Right lobe of liver (tissue), 6 donors: Measurements from ENCODE around the gene KIF20B. TPM values are rescaled to one million over a fixed set of nuclear protein-coding genes. Genes with fewer than 3 reads are reported as not detected.

Source experiments
- ATAC-seq, 4 donors: fragments of 200-7000 bp; cut with Tn5 transposase; one replicate each; pipeline ENCODE4 v1.9.1; 2020; ENCODE audit warnings: mild to moderate bottlenecking in 4 of 4, moderate library complexity in 4 of 4
- DNase-seq, 3 donors: peaks; one replicate each; pipeline ENCODE4 v3.0.0-alpha.2; 2020
- H3K27ac ChIP-seq, 3 donors: fragments of 200-600 bp; one replicate each; pipeline ENCODE4 v1.8.0; 2022
- H3K27me3 ChIP-seq, 2 donors: fragments of 200-600 bp; one replicate each; pipeline ENCODE4 v1.8.0; 2022
- H3K36me3 ChIP-seq, 4 donors: fragments of 200-600 bp; sonication (generic) in 1 of 4; one replicate each; pipeline versions ENCODE4 v1.5.1 to v1.8.0; 2017 to 2022; ENCODE audit warnings: control low read depth in 1 of 4
- H3K4me1 ChIP-seq, 4 donors: fragments of 200-600 bp; sonication (generic) in 1 of 4; one replicate each; pipeline versions ENCODE4 v1.5.1 to v1.8.0; 2017 to 2022; ENCODE audit warnings: control low read depth in 1 of 4
- H3K4me3 ChIP-seq, 3 donors: fragments of 200-600 bp; one replicate each; pipeline ENCODE4 v1.8.0; 2022
- H3K9me3 ChIP-seq, 4 donors: fragments of 200-600 bp; sonication (generic) in 1 of 4; one replicate each; pipeline versions ENCODE4 v1.5.1 to v1.8.0; 2017 to 2022; ENCODE audit warnings: control low read depth in 1 of 4
- CTCF ChIP-seq, 4 donors: fragments of 200-600 bp in 3 of 4; fragments of 450-650 bp in 1 of 4; IDR thresholded peaks; one replicate each; pipeline versions ENCODE4 v1.5.1 to v1.8.0; 2016 to 2022; ENCODE audit warnings: antibody characterized with exemption in 4 of 4, mild to moderate bottlenecking in 2 of 4
- POLR2A ChIP-seq: fragments of 450-650 bp; IDR thresholded peaks from one replicate; pipeline ENCODE4 v1.6.1; 2017; ENCODE audit warnings: antibody characterized with exemption, mild to moderate bottlenecking
- WGBS: methylation state at CpG from one replicate; pipeline ENCODE4 v1.1.6; 2018; ENCODE audit warnings: low coverage, low lambda C conversion rate; ENCODE audit not compliant: insufficient coverage; ENCODE audit errors: missing lambda C conversion rate; 5-methylcytosine and 5-hydroxymethylcytosine counted together
- intact Hi-C, 2 donors: fragments of 100-400 bp; cut with DNase I; formaldehyde crosslinking; loops; one replicate each; pipeline versions ENCODE4 v1.11.2 to v1.14.1; 2022
- total RNA-seq, 6 experiments: library from RNA; depleted of rRNA in 2 of 6; stranded (reverse); fragments of >200 nt in 2 of 6; fragmentation: NEBNext Ultra II Directional in 3 of 6; extraction: Animal tissue kit (Norgen Biotek cat#: 25700) in 3 of 6; gene quantifications; one replicate each; pipeline versions ENCODE4 v1.1.0 to v1.2.4, GENCODE V29; 2016 to 2023
- donor health status: DM: no; HTN: yes; CAD: no.
- donor health status: DM: no; HTN: no; CAD: no.
- donor health status: DM: no; HTN: no; CAD: no.
- donor health status: DM: no; HTN: yes; CAD: no.
- donor health status: DM: no; HTN: yes; CAD: no.

KIF20B gene
- total RNA-seq, 6 experiments from 2014 or later, result 0.97 to 3.4 (median 1.7) TPM

- no peak overlapping the region for H3K4me3 ChIP-seq
- no peaks in the 10 kb centered on the region for H3K36me3 ChIP-seq
- intact Hi-C loops, result no loop called here
- H3K4me1 ChIP-seq, result no peaks in the 10 kb centered on the region
- H3K9me3 ChIP-seq, result no peaks in the 10 kb centered on the region
- H3K27ac ChIP-seq, result no peak overlapping the region
- 77% methylated on average over 2 of the region's 2 CpGs for WGBS
- TF ChIP-seq CTCF (IDR thresholded peaks at IDR 0.05) (no peak), POLR2A (no peak)
- ATAC-seq (no peak), DNase-seq (no peak)
- no peaks in the 10 kb centered on the region for H3K27me3 ChIP-seq
Measured at GRCh38 chr10:89684604-89685003, 16.8 kb upstream of the KIF20B start.

- Histone ChIP-seq H3K4me3 (no peak overlapping the region), H3K27me3 (no peaks in the 10 kb centered on the region), H3K36me3 (no peaks in the 10 kb centered on the region), H3K27ac (no peak overlapping the region), H3K9me3 (no peaks in the 10 kb centered on the region), H3K4me1 (no peaks in the 10 kb centered on the region)
- DNase-seq (no peak), ATAC-seq (no peak)
- 60% methylated on average over 4 of the region's 4 CpGs for WGBS
- intact Hi-C loops, result no loop called here
- TF ChIP-seq CTCF (IDR thresholded peaks at IDR 0.05), result no peak
- TF ChIP-seq POLR2A, result no peak
Measured at GRCh38 chr10:89685936-89686335, 15.5 kb upstream of the KIF20B start.

GRCh38 chr10:89690027-89690426 is 11.4 kb upstream of the KIF20B start:
- Histone ChIP-seq H3K4me3 (no peak overlapping the region), H3K9me3 (no peaks in the 10 kb centered on the region), H3K36me3 (no peaks in the 10 kb centered on the region), H3K27me3 (no peaks in the 10 kb centered on the region), H3K4me1 (no peaks in the 10 kb centered on the region), H3K27ac (no peak overlapping the region)
- no peak for TF ChIP-seq POLR2A
- no peak for TF ChIP-seq CTCF (IDR thresholded peaks at IDR 0.05)
- ATAC-seq, result no peak
- no peak for DNase-seq
- intact Hi-C loops, result no loop called here
- 50% methylated on average over 2 of the region's 2 CpGs for WGBS

GRCh38 chr10:89692416-89692815 is 9.0 kb upstream of the KIF20B start:
- no peak for TF ChIP-seq POLR2A
- no peak for TF ChIP-seq CTCF (IDR thresholded peaks at IDR 0.05)
- WGBS, result 71% methylated on average over 3 of the region's 4 CpGs
- no peak for ATAC-seq
- intact Hi-C loops, result no loop called here
- no peaks in the 10 kb centered on the region for H3K27me3 ChIP-seq
- no peaks in the 10 kb centered on the region for H3K9me3 ChIP-seq
- DNase-seq, result no peak
- H3K36me3 ChIP-seq, result no peaks in the 10 kb centered on the region
- H3K4me1 ChIP-seq, result no peaks in the 10 kb centered on the region
- H3K27ac ChIP-seq, result no peak overlapping the region
- no peak overlapping the region for H3K4me3 ChIP-seq

GRCh38 chr10:89693176-89693575 is 8.2 kb upstream of the KIF20B start:
- Histone ChIP-seq H3K36me3 (no peaks in the 10 kb centered on the region), H3K27ac (no peak overlapping the region), H3K27me3 (no peaks in the 10 kb centered on the region), H3K4me1 (no peaks in the 10 kb centered on the region), H3K9me3 (no peaks in the 10 kb centered on the region), H3K4me3 (no peak overlapping the region)
- no peak for DNase-seq
- intact Hi-C loops, result no loop called here
- no peak for TF ChIP-seq POLR2A
- no peak for TF ChIP-seq CTCF (IDR thresholded peaks at IDR 0.05)
- ATAC-seq, result no peak
- 95% methylated on average over 5 of the region's 5 CpGs for WGBS
